Epithelial cell of prostate (primary cell): ENCODE data around the gene KCNH3.
"Not testable (repeated sequence)": the region's sequence is repeated elsewhere in the genome, so short reads cannot be mapped to it uniquely, and the experiment has no call there.

Experiments used
- DNase-seq: peaks from one replicate; pipeline ENCODE4 v3.0.0-alpha.2; 2011; ENCODE audit warnings: low read depth, low spot score
- H3K27ac ChIP-seq: fragments of 450-650 bp; 2 replicates; pipeline ENCODE4 v1.5.1; 2017; ENCODE audit warnings: mild to moderate bottlenecking

Gene KCNH3, protein sequence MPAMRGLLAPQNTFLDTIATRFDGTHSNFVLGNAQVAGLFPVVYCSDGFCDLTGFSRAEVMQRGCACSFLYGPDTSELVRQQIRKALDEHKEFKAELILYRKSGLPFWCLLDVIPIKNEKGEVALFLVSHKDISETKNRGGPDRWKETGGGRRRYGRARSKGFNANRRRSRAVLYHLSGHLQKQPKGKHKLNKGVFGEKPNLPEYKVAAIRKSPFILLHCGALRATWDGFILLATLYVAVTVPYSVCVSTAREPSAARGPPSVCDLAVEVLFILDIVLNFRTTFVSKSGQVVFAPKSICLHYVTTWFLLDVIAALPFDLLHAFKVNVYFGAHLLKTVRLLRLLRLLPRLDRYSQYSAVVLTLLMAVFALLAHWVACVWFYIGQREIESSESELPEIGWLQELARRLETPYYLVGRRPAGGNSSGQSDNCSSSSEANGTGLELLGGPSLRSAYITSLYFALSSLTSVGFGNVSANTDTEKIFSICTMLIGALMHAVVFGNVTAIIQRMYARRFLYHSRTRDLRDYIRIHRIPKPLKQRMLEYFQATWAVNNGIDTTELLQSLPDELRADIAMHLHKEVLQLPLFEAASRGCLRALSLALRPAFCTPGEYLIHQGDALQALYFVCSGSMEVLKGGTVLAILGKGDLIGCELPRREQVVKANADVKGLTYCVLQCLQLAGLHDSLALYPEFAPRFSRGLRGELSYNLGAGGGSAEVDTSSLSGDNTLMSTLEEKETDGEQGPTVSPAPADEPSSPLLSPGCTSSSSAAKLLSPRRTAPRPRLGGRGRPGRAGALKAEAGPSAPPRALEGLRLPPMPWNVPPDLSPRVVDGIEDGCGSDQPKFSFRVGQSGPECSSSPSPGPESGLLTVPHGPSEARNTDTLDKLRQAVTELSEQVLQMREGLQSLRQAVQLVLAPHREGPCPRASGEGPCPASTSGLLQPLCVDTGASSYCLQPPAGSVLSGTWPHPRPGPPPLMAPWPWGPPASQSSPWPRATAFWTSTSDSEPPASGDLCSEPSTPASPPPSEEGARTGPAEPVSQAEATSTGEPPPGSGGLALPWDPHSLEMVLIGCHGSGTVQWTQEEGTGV

DNA sequence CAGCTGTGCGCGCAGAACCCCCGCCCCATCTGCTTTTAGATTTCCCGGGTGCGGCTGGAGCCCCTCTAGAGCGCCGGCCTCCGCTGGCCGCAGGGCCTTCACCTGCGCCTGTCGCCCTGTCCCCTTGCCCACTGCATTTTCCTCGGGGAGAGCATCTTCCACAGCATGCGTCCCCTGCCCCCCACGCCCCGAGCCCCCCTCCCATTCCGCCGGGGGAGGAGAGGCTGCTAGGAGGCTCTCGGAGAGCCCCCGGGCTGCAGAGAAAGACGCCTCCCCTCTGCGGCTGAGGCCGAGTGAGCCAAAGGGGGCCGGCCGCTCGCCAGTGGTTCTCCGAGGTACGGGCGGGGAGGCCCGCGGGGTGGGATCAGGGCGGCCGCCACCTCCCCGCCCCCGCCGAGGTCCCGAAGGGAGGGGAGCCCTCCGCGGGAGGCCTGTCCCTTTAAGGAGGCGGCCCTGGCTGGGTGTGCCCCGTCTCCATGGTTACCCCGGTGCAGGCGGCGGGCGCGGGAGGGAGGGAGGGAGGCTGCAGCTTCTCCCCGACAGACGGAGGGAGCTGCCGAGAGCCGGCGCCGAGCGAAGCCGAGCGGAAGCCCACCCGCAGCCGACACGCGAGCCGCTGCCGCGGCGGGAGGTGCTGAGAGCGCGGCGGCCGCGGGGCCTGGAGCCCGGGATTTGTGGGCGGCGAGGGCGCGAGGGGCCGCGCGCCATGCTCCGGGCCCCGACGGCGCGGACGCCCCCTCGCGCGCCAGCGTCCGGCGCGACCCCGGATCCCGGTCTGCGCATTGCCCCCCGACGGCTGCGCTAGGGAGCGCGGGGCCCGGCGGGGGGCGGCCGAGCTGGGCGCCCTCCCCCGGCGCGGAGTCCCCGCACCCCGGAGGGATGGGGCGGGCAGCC is at the start of gene KCNH3:
Gene KCNH3, plus strand, starts transcription at position 521 of the 894 bp plus-strand sequence. CDS start 387 bp downstream, outside the sequence.
- DNase-seq, result no peak
- H3K27ac ChIP-seq, result no peak within 1 kb of the TSS

DNA sequence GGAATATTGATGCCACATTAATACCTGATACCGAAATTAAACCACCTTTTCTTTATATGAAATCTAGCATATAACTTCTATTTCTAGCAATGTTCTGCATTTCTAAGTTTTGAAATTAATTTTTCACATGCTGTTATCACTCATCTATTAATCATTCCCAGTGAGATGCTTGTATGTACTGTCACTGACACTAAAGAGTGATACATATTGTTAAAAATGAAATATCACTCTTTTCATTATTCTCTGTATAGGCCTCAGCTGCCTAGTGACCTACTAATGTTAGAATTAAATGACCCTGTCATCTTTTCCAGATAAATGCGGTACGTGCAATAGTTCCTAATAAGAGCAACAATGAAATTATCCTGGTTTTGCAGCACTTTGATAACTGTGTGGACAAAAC is 49.7 kb upstream of the KCNH3 start:
- H3K27ac ChIP-seq, result peak overlapping the region; percentile 95
- DNase-seq, result no peak

DNA sequence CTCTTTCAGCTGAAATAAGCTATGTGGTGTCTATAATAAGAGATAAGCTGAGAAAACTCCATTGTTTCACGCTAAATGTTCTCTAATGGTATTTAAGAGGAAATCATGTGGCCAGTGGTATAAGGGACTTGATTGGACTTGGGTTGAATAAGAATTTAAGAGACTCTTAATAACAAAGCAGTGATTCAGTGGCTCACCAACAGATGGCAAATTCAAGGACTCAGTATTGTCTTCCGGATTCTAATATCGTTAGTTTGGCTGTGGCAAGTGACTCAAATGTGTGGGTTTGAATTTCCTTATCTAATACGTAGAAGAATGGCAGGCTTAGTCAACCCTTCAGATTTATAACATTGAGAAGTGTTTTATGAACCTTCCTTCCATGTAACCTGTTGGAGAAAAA is 49.1 kb upstream of the KCNH3 start:
- DNase-seq, result peak; percentile 77
- peak overlapping the region; percentile 95 for H3K27ac ChIP-seq

DNA sequence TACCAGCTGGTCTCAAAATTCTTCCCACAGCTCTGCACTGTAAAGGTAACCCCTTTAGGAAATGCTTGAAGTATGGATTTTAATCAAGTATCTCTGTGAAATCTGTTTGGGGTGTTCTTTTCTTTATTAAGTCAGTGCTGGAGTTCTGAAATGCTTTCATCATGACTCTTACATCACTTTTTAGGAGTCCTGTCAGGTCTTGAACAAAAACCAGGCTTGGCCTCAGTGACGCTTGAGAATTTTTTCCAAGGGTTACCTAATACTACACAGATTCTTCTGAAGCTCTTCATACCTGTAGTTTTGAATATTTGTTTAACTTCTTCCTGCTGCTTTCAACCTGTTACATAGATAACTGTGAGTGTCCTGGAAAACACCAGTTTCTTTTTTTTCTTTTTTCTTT is 47.0 kb upstream of the KCNH3 start:
- peak; percentile 65 for DNase-seq
- peak overlapping the region; percentile 95 for H3K27ac ChIP-seq

DNA sequence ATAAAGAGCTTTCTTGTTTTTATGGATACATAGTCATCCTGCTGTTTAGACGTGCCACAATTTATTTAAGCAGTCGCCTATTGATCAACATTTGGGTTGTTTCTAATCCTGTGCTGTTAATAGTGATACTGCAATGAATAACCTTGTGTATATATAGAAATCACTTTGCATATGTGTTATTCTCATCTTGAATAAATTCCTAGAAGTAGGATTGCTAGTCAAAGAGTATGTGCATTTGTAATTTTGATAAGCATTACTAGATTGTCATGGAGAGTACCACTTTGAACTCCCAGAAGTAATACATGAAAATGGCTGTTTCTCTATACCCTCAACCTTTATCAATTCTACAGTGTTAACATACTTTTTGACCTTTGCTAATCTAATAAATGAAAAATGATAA is 44.9 kb upstream of the KCNH3 start:
- no peak overlapping the region for H3K27ac ChIP-seq
- DNase-seq, result no peak

DNA sequence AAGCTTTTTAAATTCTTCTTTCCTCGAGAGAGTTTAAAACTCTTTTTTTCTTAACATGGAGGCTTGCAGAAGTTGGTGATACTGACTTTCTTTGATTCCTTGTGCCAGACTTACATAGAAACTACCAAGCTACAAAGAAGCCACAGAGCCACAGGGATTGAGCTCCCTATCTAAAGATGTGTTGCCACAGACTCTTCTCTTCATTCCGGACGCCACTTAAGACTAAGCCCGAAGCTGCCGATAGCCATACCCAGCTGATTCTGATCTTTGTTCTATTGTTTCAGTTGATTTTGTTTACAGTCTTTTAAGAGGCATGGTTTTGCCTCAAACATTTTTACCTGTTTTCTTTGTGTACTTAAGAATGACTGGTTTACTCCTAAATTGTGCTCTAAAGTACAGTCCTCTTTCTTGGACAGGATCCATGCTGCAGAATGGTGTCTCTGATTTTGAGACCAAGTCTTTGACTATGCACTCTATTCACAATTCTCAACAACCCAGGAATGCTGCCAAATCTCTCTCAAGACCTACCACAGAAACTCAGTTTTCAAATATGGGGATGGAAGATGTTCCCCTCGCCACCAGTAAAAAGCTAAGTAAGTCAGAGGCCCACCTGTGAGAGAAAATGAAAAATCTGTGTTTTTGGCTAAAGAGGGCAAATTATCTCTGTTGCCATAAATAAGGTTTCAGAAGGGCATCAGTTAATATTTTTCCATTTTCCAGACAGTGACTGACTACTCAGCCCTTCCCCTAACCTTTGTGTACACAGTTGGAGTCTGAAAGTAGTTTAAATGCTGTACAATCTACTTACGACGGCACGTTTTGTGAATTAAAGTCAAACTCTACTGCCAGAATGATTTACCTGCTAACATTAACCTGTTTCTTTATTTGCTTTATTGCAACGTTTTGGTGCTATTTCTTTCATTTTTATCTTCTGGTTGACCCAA is 42.1 kb upstream of the KCNH3 start:
- no peak for DNase-seq
- H3K27ac ChIP-seq, result no peak overlapping the region

DNA sequence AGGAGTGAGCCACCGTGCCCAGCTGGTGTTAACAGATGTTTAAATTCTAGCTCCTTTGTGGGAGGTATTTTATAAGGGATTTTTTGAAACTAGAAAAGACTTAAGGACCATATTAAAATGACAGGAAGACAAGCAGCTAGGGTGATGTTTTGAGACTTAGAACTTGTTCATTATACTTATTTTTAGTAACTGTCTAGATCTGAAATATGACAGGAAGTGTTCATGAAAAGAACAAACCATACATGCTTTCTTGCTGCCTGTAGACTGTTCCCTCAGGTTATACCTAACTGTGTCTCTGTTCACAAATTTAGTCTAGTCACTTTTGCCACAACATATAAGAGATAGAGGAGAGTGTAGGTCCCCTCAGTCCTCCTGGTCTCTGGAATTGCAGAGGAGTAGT is 36.9 kb upstream of the KCNH3 start:
- peak overlapping the region; percentile 98 for H3K27ac ChIP-seq
- DNase-seq, result no peak

DNA sequence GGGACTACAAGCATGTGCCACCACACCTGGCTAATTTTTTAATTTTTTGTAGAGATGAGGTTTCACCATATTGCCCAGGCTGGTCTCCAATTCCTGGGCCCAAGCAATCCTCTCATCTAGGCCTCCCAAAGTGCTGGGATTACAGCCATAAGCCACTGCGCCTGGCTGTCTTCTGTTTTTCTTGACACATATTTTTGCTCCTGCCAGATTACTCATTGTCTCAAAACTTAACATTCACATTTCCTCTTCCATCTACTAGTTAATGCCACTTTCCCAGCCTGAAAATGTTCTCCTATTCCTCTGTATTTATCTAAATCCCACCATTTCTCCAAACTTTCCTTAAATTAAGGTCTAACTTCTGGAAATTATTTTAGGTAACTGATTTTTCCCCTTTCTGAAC is 36.2 kb upstream of the KCNH3 start:
- peak overlapping the region; percentile 98 for H3K27ac ChIP-seq
- no peak for DNase-seq

DNA sequence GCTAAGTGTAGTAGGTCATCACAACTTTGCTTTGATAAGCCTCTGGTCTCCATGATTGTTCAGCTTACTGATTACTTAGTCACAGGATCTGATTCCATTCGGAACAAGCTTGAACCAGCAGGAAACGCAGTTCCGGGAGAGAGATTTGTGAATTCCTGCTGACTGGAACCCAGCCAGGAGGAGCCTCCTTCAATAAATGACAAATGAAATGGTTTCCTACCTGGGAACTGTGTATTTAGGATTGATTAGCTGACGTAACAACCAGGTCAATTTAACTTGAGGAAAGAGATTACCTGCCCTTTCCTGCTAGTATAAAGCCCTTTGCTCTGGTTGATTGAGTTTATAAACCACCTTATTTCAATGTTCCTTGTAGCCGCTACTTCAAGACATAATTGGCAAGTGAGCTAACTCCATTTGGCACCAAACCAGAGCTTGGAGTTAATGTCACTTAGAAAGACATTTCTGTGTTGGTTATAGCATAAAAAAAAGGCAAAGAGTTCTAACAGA is 35.1 kb upstream of the KCNH3 start:
- DNase-seq, result peak; percentile 80
- peak overlapping the region; percentile 98 for H3K27ac ChIP-seq

DNA sequence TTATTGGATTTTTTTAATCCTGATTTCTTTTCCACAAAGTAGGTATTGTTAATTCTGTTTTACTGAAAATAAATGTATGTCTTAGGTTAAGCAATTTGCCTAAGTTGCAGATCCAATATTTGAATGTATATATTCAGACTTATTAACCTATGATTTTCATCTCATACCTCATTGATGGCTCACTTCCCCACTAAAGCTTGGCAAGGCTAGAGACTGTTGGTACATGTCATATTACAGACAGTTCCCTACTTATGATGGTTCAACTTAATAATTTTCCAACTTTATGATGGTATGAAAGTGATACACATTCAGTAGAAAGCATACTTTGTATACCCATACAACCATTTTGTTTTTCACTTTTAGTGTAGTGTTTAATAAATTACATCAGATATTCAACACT is 33.2 kb upstream of the KCNH3 start:
- DNase-seq, result no peak
- peak overlapping the region; percentile 98 for H3K27ac ChIP-seq

DNA sequence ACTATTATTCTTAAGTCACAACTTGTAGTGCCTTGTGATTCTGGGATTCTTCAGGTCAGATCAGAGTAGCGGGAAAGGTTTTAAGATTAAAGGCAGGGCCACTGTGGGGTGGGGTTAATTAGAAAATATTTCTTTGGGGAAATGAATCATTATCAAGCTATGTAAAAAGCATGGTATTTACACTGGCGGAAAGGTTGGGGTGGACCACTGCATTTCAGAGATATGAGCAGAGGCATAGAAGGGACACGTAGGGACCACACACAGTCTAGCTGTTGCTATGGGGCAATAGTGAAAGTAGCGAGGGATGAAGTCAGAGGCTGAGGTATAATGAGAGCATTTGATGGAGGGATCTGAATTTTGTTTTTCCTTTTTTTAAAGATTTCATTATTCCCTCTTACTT is 31.7 kb upstream of the KCNH3 start:
- H3K27ac ChIP-seq, result peak overlapping the region; percentile 98
- no peak for DNase-seq

DNA sequence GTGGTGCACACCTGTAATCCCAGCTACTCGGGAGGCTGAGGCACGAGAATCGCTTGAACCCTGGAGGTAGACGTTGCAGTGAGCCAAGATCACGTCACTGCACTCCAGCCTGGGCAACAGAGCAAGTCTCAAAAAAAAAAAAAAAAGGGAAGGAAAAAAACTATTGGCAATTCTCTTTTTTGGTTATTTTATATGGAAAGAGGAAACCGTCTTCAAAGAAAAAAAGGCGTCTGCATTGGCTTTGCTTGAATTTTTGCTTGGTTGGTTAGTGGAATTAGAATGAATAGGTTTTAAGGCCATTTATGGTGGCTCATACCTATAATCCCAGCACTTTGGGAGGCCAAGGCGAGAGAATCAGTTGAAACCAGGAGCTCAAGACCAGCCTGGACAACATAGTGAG is 29.1 kb upstream of the KCNH3 start:
- DNase-seq, H3K27ac ChIP-seq: not testable (repeated sequence)

DNA sequence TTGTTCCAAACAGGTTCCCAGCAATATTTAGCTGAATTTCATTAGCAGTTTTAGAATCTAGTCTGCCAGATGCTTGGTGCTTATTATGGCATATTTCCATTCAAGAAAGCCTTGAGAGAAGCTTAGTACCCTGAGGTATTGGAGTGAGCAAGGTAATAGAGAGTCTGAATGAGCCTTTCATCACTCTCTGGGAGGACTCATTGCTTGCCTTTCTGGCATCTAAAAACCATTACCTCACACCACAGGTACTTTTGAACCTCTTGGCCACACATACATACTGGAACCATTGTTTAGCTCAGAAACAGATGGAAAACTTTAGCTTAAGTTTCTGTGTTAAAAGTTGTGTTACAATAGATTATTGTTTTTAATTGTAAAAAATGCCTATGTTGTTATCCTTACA is 27.4 kb upstream of the KCNH3 start:
- DNase-seq, result no peak
- H3K27ac ChIP-seq, result peak overlapping the region; percentile 8

DNA sequence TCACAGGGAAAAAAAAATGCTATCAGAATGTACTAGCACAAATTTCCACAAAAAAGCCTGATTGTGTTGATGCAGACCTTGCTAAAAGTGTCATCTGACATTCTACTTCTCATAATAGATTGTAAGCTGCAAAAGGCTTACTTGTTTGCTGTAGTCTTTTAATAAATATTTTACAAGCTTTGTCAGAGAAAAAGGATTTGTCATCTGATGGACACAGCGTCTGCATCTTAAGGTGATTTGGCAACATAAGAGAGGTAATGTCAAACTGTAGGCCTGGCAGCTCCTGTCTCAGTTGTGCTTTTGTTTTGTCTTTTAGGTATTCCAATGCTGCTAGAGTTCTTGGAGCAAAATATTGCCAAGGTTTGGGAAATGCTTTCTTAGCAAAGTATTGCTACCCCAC is 26.3 kb upstream of the KCNH3 start:
- H3K27ac ChIP-seq, result peak overlapping the region; percentile 3
- no peak for DNase-seq

DNA sequence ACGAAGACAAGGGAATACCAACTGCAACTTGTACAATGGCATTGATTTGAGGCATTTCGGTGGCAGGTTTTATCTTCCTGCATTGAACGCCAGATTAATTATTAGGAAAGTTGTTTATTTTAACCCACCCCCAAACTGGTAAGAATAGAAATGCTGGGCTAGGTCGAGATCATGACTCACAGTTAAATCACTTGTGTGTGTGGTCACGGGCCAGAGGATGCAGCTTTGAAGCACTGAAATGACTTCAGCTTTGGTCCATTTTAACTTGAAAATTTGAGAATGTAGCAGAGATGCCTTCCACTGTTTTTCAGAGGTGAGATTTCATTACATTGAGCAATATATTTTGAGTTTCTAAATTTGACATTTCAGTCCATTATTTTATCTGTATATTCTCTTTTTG is 23.6 kb upstream of the KCNH3 start:
- H3K27ac ChIP-seq, result peak overlapping the region; percentile 21
- no peak for DNase-seq

DNA sequence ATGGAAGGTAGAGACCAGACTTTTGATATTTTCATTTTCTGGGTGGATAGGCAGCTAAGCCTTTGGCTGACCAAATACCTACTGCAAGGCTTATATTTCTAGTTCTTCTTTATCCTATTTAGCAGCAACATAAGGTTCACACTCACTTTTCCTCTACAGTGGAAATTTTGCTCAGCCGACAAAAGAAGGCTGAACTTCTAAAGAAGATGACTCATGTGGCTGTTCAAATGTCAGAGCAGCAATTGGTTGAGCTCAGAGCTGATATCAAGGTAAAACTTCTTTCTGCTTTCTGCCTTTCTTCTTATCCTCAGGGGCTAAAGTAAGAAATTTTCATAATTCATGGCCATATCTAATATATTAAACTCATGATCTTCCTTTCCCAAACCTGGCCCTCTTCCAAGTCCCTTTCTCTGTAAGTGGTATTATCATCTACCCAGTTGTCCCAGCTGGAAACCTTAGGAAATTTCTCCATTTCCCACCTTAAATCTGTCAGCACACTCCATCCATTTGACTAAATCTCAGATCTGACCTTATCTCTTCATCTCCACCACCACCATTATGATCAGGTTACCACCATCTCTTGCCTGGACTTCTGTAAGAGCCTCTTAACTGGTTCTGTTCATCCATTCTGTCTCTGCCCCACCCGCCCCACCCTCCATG is 19.8 kb upstream of the KCNH3 start:
- no peak overlapping the region for H3K27ac ChIP-seq
- no peak for DNase-seq

DNA sequence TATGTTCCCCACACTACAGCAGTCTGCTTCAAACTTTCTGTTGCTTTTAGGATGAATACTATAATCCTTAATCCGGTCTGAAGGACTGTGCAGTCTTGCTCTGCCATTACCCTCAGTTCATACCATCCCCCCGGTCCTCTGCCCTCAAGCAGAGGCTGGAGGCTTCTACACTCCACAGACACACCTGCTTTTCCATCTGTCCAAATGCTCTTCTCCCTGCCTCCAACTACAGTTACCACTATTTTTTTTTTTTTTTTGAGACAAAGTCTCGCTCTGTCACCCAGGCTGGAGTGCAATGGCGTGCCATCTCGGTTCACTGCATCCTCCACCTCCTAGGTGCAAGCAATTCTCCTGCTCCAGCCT is 19.3 kb upstream of the KCNH3 start:
- DNase-seq, result no peak
- no peak overlapping the region for H3K27ac ChIP-seq

DNA sequence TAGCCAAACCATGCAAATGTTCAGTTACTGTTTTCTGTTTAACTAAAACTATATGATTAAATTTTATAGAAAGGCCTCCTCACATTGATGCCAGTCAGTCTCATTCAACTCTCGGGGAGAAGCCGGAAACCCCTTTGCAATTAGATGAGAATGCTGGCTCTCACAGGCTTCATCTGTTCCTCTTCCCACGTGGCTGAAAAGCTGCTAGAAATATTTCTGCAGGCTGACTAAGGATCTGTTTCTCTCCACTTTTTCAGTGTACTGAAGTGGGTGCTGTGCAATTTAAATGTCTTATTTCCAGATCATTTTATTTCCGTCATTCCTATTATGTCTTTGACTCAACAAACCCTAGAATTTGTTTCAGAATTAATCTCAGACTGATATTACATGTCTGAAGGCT is 17.4 kb upstream of the KCNH3 start:
- no peak overlapping the region for H3K27ac ChIP-seq
- DNase-seq, result no peak
